HAP-1 (cell line): ENCODE results near the gene BRD3OS.

Experiments used
- DNase-seq, 2 experiments: peaks; one replicate each; pipeline ENCODE4 v3.0.0-alpha.2; 2016 to 2020; ENCODE audit warnings: low spot score in 2 of 2
- H3K27me3 ChIP-seq: fragments of 250-450 bp; sonication (Bioruptor Pico); 2 replicates; pipeline ENCODE4 v1.5.1; 2020; ENCODE audit warnings: low read depth, mild to moderate bottlenecking, moderate library complexity
- H3K36me3 ChIP-seq: fragments of 250-450 bp; sonication (Bioruptor Pico); replicated peaks from 2 replicates; pipeline ENCODE4 v1.5.1; 2020; ENCODE audit warnings: mild to moderate bottlenecking
- H3K4me1 ChIP-seq: fragments of 250-450 bp; sonication (Bioruptor Pico); 2 replicates; pipeline ENCODE4 v1.5.1; 2020; ENCODE audit warnings: mild to moderate bottlenecking
- H3K4me3 ChIP-seq: fragments of 250-450 bp; sonication (Bioruptor Pico); 2 replicates; pipeline ENCODE4 v1.5.1; 2020; ENCODE audit warnings: mild to moderate bottlenecking, moderate library complexity
- H3K9me3 ChIP-seq: fragments of 250-450 bp; sonication (Bioruptor Pico); 2 replicates; pipeline ENCODE4 v1.5.1; 2020; ENCODE audit warnings: mild to moderate bottlenecking, moderate library complexity
- in situ Hi-C: fragments of 300-500 bp; cut with MboI; formaldehyde crosslinking; loops from 3 replicates; pipeline ENCODE4 v1.14.3; 2020; ENCODE audit warnings: low sequenced_read_pairs, inconsistent platforms, mixed read lengths

The BRD3OS gene

GRCh38 chr9:134024828-134025605 lies at the start of gene BRD3OS:
Gene BRD3OS, plus strand, starts transcription at chr9:134025481. Its CDS starts 1,267 bp downstream, at chr9:134026748.
- Histone ChIP-seq H3K9me3 (no peaks in the 10 kb centered on the region), H3K36me3 (peaks cover 2% of the 10 kb centered on the region), H3K4me1 (peaks cover 9% of the 10 kb centered on the region), H3K4me3 (peak within 1 kb of the TSS; percentile 62), H3K27me3 (no peaks in the 10 kb centered on the region)
- peak; percentile 97 to 98 for DNase-seq
- in situ Hi-C loops = no loop called here

GRCh38 chr9:133975511-133975910 lies 49.8 kb upstream of the BRD3OS start:
- H3K4me1 ChIP-seq = peaks cover 15% of the 10 kb centered on the region
- no peaks in the 10 kb centered on the region for H3K27me3 ChIP-seq
- DNase-seq = no peak
- H3K4me3 ChIP-seq = no peak overlapping the region
- in situ Hi-C loops = no loop called here
- no peaks in the 10 kb centered on the region for H3K36me3 ChIP-seq
- H3K9me3 ChIP-seq = no peaks in the 10 kb centered on the region

DNA sequence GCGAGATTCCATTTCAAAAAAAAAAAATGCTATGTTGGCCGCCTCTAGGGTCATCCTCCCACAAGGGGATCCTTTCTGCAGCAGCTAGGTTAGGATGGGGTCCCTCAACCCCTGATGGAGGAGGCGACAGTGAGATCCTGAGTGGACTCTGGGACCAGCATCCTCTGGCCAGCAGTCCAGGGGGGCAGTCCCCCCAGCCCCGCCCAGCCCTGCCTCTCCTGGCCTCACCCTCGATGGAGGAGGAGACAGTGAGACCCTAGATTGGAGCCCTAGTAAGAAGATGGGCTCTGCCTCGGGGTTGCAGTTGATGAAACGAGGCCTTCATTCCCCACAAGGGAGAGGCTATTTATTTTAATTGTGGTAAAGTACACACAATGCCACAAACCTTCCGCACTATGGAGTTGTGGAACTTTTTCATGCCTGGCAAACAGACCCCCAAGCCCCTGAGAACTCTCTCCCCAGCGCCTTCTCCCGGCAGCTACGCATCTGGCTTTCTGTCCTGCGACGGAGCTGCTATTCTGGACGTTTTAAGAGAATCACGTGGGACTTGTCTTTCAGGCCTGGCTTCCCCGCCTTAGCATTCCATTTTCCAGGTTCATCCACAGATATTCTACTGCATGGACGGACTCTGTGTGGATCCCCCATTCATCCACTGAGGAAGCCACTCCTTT lies 49.0 kb upstream of the BRD3OS start:
- Histone ChIP-seq H3K36me3 (no peaks in the 10 kb centered on the region), H3K9me3 (no peaks in the 10 kb centered on the region), H3K4me1 (peaks cover 7% of the 10 kb centered on the region), H3K27me3 (no peaks in the 10 kb centered on the region), H3K4me3 (no peak overlapping the region)
- no peak for DNase-seq
- in situ Hi-C loops = no loop called here

GRCh38 chr9:133976887-133977286 lies 48.4 kb upstream of the BRD3OS start:
- Histone ChIP-seq H3K4me3 (no peak overlapping the region), H3K36me3 (no peaks in the 10 kb centered on the region), H3K27me3 (no peaks in the 10 kb centered on the region), H3K9me3 (no peaks in the 10 kb centered on the region), H3K4me1 (peaks cover 1% of the 10 kb centered on the region; the same call in 1 of the 2 replicates)
- in situ Hi-C loops = no loop called here
- DNase-seq = no peak

DNA sequence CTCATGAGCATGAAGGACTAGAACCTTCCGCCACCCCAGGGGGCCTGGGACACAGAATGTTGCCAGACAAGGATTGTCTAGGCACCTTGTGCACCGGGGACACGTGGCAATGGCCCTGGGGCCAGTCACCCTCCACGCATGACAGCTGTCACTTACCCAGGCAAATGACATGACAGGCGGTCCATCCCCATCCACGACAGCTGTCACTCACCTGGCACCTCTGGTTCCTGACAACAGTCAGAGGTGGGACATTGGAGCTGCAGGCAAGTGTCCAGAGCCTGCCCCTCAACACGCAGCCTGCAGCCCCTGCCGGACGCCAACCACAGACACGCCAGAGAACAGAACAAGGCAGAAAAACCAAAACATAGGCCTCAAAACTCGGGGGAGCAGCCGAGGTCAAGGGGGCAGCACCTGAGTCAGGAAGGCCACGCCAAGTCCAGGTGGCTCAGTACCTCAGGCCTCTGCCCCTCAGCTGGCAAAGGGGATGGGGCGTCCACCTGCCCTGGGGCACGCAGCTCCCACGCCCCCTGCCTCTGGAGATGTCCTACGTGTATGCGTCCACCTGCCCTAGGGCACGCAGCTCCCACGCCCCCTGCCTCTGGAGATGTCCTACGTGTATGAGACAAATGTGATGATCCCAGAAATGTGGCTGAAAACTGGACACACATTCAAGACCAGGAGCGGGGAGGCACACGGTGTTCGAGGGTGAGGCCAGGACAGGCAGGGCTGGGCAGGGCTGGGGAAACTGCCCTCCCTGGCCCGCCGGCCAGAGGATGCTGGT lies 47.7 kb upstream of the BRD3OS start:
- in situ Hi-C loops = no loop called here
- H3K4me1 ChIP-seq = no peaks in the 10 kb centered on the region
- no peak overlapping the region for H3K4me3 ChIP-seq

GRCh38 chr9:133978226-133978898 lies 46.9 kb upstream of the BRD3OS start:
- no peak for DNase-seq
- Histone ChIP-seq H3K4me1 (no peaks in the 10 kb centered on the region), H3K36me3 (no peaks in the 10 kb centered on the region), H3K4me3 (no peak overlapping the region), H3K9me3 (no peaks in the 10 kb centered on the region), H3K27me3 (no peaks in the 10 kb centered on the region)
- in situ Hi-C loops = no loop called here

More for the DNA sequence above, 47.7 kb upstream of the BRD3OS start:
- Histone ChIP-seq H3K27me3 (no peaks in the 10 kb centered on the region), H3K9me3 (no peaks in the 10 kb centered on the region), H3K36me3 (no peaks in the 10 kb centered on the region)
- no peak for DNase-seq

GRCh38 chr9:133978899-133979272 lies 46.4 kb upstream of the BRD3OS start:
- DNase-seq = no peak
- H3K4me3 ChIP-seq = no peak overlapping the region
- no peaks in the 10 kb centered on the region for H3K9me3 ChIP-seq
- H3K4me1 ChIP-seq = no peaks in the 10 kb centered on the region
- in situ Hi-C loops = no loop called here
- no peaks in the 10 kb centered on the region for H3K36me3 ChIP-seq
- no peaks in the 10 kb centered on the region for H3K27me3 ChIP-seq

- Histone ChIP-seq H3K4me1 (no peaks in the 10 kb centered on the region), H3K27me3 (no peaks in the 10 kb centered on the region), H3K4me3 (no peak overlapping the region), H3K36me3 (no peaks in the 10 kb centered on the region), H3K9me3 (no peaks in the 10 kb centered on the region)
- DNase-seq = no peak
- in situ Hi-C loops = no loop called here
Observed at GRCh38 chr9:133979273-133979920, 45.9 kb upstream of the BRD3OS start.

DNA sequence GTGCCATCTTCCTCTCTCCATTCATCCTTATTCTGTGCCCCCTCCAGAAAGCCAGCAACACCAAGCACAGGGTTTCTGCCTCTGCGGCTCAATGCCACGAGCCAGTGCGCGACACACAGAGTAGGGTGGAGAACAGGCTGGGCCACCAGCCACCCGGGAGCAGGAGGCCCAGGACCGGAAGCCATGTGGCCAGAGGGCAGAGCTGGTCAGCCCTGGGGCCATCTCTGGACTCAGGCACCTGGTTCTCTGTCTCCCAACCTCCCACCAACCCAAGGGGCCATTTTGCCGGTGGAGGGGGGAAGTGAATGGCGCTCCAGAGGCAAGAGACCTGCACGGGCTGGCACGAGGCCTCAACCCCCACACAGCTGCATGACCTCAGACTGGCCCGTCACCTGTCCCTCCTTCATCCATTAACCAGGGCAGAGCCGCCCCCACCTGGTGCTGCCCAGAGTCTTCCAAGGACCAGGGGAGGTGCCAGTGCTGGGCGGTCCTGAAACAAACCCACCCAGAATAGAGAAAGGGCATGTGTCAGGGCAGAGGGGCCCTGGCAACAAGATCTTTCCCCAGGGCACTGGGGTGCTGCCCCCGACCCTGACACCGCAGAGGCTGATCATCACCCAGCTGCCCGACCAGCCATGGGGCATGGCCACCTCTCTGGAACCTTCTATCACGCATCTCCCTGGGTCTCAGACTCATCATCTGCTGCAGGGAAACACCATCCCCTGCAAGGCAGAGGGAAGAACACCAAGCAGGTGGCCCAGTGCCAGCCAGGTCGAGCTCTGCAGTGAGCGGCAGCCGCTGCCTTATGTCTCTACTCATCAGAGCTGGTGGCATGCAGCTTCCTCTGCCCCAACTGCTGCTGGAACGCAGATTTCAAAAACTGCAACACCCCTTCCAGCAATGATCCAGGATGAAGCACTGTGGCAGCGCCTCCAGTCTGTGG lies 45.1 kb upstream of the BRD3OS start:
- DNase-seq = no peak
- Histone ChIP-seq H3K4me3 (no peak overlapping the region), H3K27me3 (no peaks in the 10 kb centered on the region), H3K4me1 (no peaks in the 10 kb centered on the region), H3K36me3 (no peaks in the 10 kb centered on the region), H3K9me3 (no peaks in the 10 kb centered on the region)
- in situ Hi-C loops = no loop called here

DNA sequence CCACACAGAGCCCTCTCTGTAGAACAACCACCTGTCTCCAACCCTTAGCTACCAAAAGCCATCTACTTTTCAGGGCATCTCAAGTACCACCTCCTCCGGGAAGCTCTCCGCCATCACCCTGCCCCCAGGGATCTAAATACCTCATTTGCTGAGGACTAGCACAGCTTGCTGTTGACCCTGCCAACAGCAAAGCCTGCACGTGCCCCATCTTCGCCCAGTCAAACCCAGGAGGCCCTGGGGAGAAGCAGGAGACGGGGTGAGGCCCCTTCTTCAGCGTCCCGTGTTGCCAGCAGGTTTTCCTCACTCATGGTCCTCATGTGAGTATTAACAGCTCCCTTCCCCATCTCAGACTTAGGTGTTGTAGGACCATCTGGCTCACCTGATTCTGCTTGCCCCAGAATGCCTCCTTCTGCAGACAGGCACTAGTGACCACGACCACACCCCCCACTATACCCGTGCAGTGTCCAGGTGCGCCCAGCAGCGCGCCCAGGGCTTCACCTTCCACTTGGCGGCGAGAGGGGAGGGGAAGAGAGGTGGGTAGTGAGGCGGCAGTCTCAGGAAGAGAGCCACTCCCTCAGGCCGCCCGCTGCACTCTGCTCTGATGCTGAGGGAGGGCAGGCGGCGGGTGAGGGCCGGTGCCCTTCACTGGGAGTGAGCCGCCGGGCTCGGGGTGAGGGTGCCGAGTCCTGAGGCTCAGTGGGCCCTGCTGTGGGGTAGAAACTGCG lies 44.3 kb upstream of the BRD3OS start:
- DNase-seq = no peak
- Histone ChIP-seq H3K4me3 (no peak overlapping the region), H3K27me3 (no peaks in the 10 kb centered on the region), H3K4me1 (no peaks in the 10 kb centered on the region), H3K36me3 (no peaks in the 10 kb centered on the region), H3K9me3 (no peaks in the 10 kb centered on the region)
- in situ Hi-C loops = no loop called here

DNA sequence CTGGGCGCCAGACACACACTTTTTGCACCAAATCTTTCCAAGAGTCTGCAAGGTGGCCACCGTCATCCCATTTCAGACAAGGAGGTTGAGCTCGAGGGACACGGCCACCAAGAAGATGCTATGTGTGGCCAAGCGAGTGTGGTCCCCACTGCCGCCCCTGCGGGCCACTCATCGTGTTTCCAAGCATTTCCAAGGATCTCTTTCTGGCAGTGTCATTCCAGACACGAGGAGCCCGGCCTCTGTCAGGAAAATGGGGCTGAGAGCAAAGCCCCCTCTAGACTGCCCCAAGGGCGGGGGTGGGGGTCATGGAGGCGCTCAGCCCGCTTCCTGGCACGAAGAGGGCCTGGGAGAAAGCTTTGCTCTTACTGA lies 43.7 kb upstream of the BRD3OS start:
- Histone ChIP-seq H3K36me3 (no peaks in the 10 kb centered on the region), H3K4me1 (no peaks in the 10 kb centered on the region), H3K9me3 (no peaks in the 10 kb centered on the region), H3K27me3 (no peaks in the 10 kb centered on the region), H3K4me3 (no peak overlapping the region)
- DNase-seq = no peak
- in situ Hi-C loops = no loop called here
